Neutrophil (primary cell): ENCODE results near the gene TMSB10.
"Not testable (repeated sequence)": the region's sequence is repeated elsewhere in the genome, so short reads cannot be mapped to it uniquely, and the experiment has no call there.

Experiments
- H3K27ac ChIP-seq: fragments of 200-600 bp; sonication (generic); 2 replicates; pipeline ENCODE4 v1.5.1; 2016; ENCODE audit warnings: mild to moderate bottlenecking, moderate library complexity
- H3K27me3 ChIP-seq: fragments of 200-600 bp; sonication (generic); 2 replicates; pipeline ENCODE4 v1.6.0; 2016; ENCODE audit warnings: mild to moderate bottlenecking
- H3K36me3 ChIP-seq: fragments of 200-600 bp; sonication (generic); 2 replicates; pipeline ENCODE4 v1.5.1; 2017
- H3K4me1 ChIP-seq, 2 experiments: fragments of 200-600 bp in 1 of 2; sonication (generic) in 1 of 2; 1 replicate in 1 of 2; 2 replicates in 1 of 2; pipeline versions ENCODE4 v1.5.1 to v1.6.1; 2013 to 2016; ENCODE audit warnings: low read depth in 1 of 2, low read length in 1 of 2, mild to moderate bottlenecking in 1 of 2, moderate library complexity in 1 of 2; ENCODE audit not compliant: control insufficient read depth in 1 of 2, insufficient read depth in 1 of 2
- H3K4me3 ChIP-seq, 2 experiments: fragments of 200-600 bp in 1 of 2; sonication (generic) in 1 of 2; 1 replicate in 1 of 2; 2 replicates in 1 of 2; pipeline ENCODE4 v1.5.1; 2013 to 2016; ENCODE audit warnings: low read depth in 1 of 2, low read length in 1 of 2, mild to moderate bottlenecking in 1 of 2, moderate library complexity in 1 of 2
- H3K9me3 ChIP-seq: fragments of 200-600 bp; sonication (generic); 2 replicates; pipeline ENCODE4 v1.5.1; 2016
- TF ChIP-seq, protein P1 (sequence below): fragments of 200-600 bp; sonication (generic); IDR thresholded peaks from 2 replicates; pipeline ENCODE4 v1.5.1; 2016; ENCODE audit warnings: antibody characterized with exemption

The TMSB10 gene

DNA sequence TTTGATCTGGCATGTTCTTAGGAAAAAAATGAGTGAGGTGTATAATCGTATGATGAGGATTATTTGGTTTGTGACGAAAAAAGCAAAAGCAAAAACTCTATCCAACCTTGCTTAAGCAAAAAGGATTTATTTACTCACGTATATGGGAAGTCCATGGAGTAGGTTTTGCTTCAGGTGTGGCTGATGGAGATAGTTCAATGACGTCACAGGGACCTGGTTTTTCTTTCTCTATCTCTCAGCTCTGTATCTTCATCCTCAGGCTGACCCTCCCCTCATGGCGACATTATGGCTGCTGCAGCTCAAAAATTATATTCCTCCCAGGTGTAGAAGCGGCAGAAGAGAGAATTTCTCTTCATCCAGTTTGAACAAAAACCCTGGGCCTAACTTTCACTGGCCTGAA, 8.9 kb downstream of the TMSB10 start:
- H3K4me1 ChIP-seq = no peaks in the 10 kb centered on the region
- no peak overlapping the region for H3K4me3 ChIP-seq
- no peaks in the 10 kb centered on the region for H3K27me3 ChIP-seq
- TF ChIP-seq, protein P1, sequence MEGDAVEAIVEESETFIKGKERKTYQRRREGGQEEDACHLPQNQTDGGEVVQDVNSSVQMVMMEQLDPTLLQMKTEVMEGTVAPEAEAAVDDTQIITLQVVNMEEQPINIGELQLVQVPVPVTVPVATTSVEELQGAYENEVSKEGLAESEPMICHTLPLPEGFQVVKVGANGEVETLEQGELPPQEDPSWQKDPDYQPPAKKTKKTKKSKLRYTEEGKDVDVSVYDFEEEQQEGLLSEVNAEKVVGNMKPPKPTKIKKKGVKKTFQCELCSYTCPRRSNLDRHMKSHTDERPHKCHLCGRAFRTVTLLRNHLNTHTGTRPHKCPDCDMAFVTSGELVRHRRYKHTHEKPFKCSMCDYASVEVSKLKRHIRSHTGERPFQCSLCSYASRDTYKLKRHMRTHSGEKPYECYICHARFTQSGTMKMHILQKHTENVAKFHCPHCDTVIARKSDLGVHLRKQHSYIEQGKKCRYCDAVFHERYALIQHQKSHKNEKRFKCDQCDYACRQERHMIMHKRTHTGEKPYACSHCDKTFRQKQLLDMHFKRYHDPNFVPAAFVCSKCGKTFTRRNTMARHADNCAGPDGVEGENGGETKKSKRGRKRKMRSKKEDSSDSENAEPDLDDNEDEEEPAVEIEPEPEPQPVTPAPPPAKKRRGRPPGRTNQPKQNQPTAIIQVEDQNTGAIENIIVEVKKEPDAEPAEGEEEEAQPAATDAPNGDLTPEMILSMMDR = no peak
- H3K9me3 ChIP-seq = no peaks in the 10 kb centered on the region
- H3K36me3 ChIP-seq = no peaks in the 10 kb centered on the region
- no peak overlapping the region for H3K27ac ChIP-seq

DNA sequence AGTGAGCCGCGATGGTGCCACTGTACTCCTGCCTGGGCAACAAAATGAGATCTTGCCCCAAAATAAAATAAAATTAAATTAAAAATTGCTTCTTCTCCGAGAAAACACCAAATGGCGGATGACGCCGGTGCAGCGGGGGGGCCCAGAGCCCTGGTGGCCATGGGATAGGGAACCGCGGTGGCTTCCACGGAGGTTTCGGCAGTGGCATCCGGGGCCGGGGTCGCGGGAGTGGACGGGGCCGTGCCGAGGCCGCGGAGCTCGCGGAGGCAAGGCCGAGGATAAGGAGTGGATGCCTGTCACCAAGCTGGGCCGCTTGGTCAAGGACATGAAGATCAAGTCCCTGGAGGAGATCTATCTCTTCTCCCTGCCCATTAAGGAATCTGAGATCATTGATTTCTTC, 10.2 kb downstream of the TMSB10 start:
- not testable (repeated sequence) for H3K27me3 ChIP-seq, H3K27ac ChIP-seq, H3K9me3 ChIP-seq, H3K4me1 ChIP-seq, H3K4me3 ChIP-seq, H3K36me3 ChIP-seq

DNA sequence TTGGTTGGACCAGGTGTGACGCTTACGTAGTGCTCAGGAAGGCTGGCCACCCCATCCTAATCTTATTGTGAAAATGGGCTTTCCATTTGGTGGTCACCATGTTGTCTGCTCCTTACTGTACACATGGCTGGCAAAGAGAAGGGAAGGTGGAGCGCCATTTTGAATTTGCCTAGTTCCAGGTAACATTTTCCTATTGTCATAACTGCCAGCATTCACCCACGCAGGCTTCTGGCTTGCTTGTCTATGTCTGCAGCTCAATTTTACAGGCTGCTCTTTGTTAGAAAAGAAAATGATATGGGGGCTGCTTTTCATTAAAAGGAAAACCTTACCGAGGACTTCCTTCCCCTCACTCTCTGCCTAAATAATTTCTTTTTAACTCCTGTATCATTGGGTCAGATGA, 12.4 kb downstream of the TMSB10 start:
- not testable (repeated sequence) for H3K27me3 ChIP-seq, H3K27ac ChIP-seq, H3K4me1 ChIP-seq

DNA sequence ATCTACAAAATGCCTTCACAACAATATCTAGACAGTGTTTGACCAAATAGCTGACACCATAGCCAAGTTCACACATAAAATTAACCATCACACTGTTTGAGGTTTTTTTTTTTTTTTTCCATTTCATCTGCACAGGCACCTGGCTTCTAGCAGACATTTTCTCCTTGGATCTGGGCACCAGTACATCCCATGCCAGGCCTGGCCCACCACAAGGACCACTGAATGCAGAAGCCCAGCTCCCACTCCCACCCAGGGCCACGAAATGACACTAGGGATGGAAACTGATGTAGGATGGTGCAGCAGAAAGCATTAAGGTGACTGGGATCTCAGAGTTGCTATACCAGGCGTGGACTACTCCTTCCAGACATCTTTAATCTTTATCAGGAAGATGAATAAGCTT, 13.0 kb downstream of the TMSB10 start:
- Histone ChIP-seq H3K4me3 (no peak overlapping the region), H3K27ac (no peak overlapping the region), H3K27me3 (no peaks in the 10 kb centered on the region), H3K4me1 (no peaks in the 10 kb centered on the region), H3K36me3 (no peaks in the 10 kb centered on the region), H3K9me3 (no peaks in the 10 kb centered on the region)
- TF ChIP-seq, protein P1 = no peak

More for the DNA sequence above, 12.4 kb downstream of the TMSB10 start:
- H3K9me3 ChIP-seq, H3K36me3 ChIP-seq, H3K4me3 ChIP-seq: not testable (repeated sequence)

DNA sequence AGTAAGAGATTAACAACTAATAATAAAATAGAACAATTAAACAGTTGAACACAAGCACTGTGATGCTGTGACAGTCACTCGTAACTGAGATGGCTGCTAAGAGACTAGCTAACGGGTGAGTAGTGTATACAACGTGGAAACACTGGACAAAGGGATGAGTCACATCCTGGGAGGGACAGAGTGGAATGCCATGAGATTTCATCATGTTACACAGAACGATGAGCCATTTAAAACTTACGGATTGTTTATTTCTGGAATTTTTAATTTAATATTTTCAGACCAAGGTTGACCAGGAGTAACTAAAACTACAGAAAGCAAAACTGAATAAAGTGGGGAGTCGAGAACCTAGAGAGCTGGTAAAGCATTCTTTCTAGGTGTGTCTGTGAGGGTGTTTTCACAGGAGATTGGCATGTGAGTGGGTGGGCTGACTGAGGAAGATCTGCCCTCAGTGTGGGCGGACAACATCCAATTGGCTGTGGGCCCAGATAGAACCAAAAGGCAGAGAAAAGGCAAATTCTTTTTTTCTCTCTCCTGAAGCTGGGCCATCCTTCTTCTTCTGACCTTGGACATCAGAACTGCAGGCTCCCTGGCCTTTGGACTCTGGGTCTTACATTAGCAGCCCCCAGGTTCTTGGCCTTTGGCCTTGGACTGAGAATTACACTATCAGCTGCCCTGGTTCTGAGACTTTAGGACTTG, 14.6 kb downstream of the TMSB10 start:
- Histone ChIP-seq H3K36me3 (no peaks in the 10 kb centered on the region), H3K9me3 (no peaks in the 10 kb centered on the region), H3K4me1 (peaks cover 4 to 6% of the 10 kb centered on the region in 2 experiments), H3K27me3 (no peaks in the 10 kb centered on the region), H3K27ac (no peak overlapping the region), H3K4me3 (no peak overlapping the region)
- TF ChIP-seq, protein P1 = no peak

DNA sequence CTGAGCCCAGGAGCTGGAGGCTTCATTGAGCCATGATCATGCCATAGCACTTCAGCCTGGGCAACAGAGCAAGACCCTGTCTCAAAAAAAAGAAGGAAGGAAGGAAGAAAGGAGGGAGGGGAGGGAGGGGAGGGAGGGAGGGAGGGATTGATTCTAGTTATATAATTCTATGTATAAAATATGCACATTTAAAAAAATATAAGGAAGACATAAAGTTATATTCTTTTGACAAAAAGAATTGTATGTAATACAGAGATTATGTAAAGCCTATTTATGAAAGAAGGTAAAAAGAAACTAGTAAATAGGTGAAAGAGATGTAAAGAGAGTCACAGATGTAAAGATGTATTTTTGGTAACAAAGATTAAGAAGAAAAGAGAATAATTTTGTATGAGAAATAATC, 17.6 kb downstream of the TMSB10 start:
- Histone ChIP-seq H3K27ac (no peak overlapping the region), H3K9me3 (no peaks in the 10 kb centered on the region), H3K27me3 (no peaks in the 10 kb centered on the region), H3K4me1 (peaks cover 19 to 26% of the 10 kb centered on the region in 2 experiments), H3K4me3 (no peak overlapping the region), H3K36me3 (no peaks in the 10 kb centered on the region)
- TF ChIP-seq, protein P1 = no peak
